Common myeloid progenitor, CD34-positive (primary cell): ENCODE measurements around the gene EIF5B.

Experiments used
- CTCF ChIA-PET: fragments of 350-600 bp; sonication (Branson Sonifier 250); formaldehyde crosslinking; loops from one replicate; lab custom pipeline; 2021; ENCODE audit warnings: antibody characterized with exemption; lab: Charles Lee
- POLR2A ChIA-PET: fragments of 350-600 bp; sonication (Branson Sonifier 250); formaldehyde crosslinking; loops from one replicate; lab custom pipeline; 2021; ENCODE audit warnings: antibody characterized with exemption; lab: Charles Lee
- DNase-seq, 3 donors: peaks; one replicate each; pipeline versions ENCODE4 v3.0.0 to v3.0.0-alpha.2; 2013
- H3K27ac ChIP-seq, 2 experiments: 1 replicate in 1 of 2; 2 replicates in 1 of 2; pipeline ENCODE4 v1.7.0; 2013; ENCODE audit warnings: inconsistent platforms in 2 of 2, low read length in 2 of 2, mild to moderate bottlenecking in 2 of 2, low read depth in 1 of 2, moderate library complexity in 1 of 2; ENCODE audit not compliant: severe bottlenecking in 2 of 2, insufficient read depth in 1 of 2, poor library complexity in 1 of 2
- H3K27me3 ChIP-seq, 5 experiments: replicated peaks in 2 of 5; 1 replicate in 3 of 5; 2 replicates in 2 of 5; pipeline versions ENCODE4 v1.6.1 to v1.7.0; 2013; ENCODE audit warnings: low read length in 4 of 5, mild to moderate bottlenecking in 2 of 5, moderate library complexity in 2 of 5, inconsistent platforms in 1 of 5; ENCODE audit not compliant: insufficient read depth in 5 of 5, control insufficient read depth in 4 of 5
- H3K36me3 ChIP-seq, 4 experiments: 1 replicate in 2 of 4; 2 replicates in 2 of 4; pipeline versions ENCODE4 v1.6.1 to v1.7.0; 2013; ENCODE audit warnings: low read length in 3 of 4, control low read depth in 1 of 4, mild to moderate bottlenecking in 1 of 4; ENCODE audit not compliant: control insufficient read depth in 4 of 4, insufficient read depth in 4 of 4
- H3K4me1 ChIP-seq, 4 experiments: 1 replicate in 3 of 4; 2 replicates in 1 of 4; pipeline versions ENCODE4 v1.6.1 to v1.7.1; 2013; ENCODE audit warnings: low read length in 3 of 4, mild to moderate bottlenecking in 3 of 4, control low read depth in 1 of 4, inconsistent platforms in 1 of 4, moderate library complexity in 1 of 4; ENCODE audit not compliant: control insufficient read depth in 4 of 4, insufficient read depth in 4 of 4; ENCODE audit errors: control extremely low read depth in 1 of 4
- H3K4me3 ChIP-seq, 7 experiments: 1 replicate in 4 of 7; 2 replicates in 3 of 7; pipeline versions ENCODE4 v1.5.1 to v1.7.0; 2013; ENCODE audit warnings: mild to moderate bottlenecking in 7 of 7, low read length in 6 of 7, moderate library complexity in 6 of 7, inconsistent platforms in 2 of 7, low read depth in 2 of 7, control low read depth in 1 of 7; ENCODE audit not compliant: insufficient read depth in 4 of 7, control insufficient read depth in 1 of 7; ENCODE audit errors: extremely low read depth in 1 of 7
- H3K9me3 ChIP-seq, 5 experiments: 1 replicate in 4 of 5; 2 replicates in 1 of 5; pipeline versions ENCODE4 v1.6.1 to v1.7.1; 2013; ENCODE audit warnings: low read length in 4 of 5, mild to moderate bottlenecking in 2 of 5, inconsistent platforms in 1 of 5, low read depth in 1 of 5, moderate library complexity in 1 of 5; ENCODE audit not compliant: control insufficient read depth in 4 of 5, insufficient read depth in 2 of 5; ENCODE audit errors: control extremely low read depth in 1 of 5
- WGBS: methylation state at CpG from one replicate; pipeline ENCODE4 v1.1.5; 2013; ENCODE audit not compliant: insufficient coverage; 5-methylcytosine and 5-hydroxymethylcytosine counted together

Gene EIF5B

DNA sequence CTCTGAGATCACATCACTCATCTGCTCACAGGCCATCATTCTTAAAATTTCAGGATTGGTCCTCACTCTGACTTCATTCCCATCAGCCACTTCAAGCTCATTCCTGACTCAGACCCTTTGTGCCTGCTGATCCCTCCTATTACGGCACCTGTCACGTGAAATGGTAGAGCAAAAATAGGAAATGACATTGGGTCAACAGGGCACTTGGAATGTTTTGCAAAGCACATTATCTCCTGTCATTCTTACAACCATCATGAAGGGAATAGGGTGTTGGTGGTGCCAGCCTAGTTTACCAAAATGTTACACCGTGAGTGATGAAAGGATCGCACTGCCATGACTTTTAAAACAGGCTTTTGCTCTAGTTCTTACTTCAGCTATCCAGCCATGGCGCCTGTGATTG, 61.1 kb downstream of the EIF5B start:
- Histone ChIP-seq H3K27me3 (no peaks in the 10 kb centered on the region), H3K27ac (no peak overlapping the region), H3K4me3 (no peak overlapping the region), H3K4me1 (no peaks in the 10 kb centered on the region), H3K9me3 (no peaks in the 10 kb centered on the region), H3K36me3 (peaks cover 42 to 96% (median 69%) of the 10 kb centered on the region in 4 experiments)
- WGBS, result 100% methylated on average over 4 of the region's 5 CpGs
- ChIA-PET POLR2A (no interaction called here), CTCF (interaction anchor here (0.6 to 0.9 kb wide), 2 partner anchors 21 to 236 kb away, joined by 3 read pairs; no protein-coding TSS in a partner anchor)
- DNase-seq, result no peak

DNA sequence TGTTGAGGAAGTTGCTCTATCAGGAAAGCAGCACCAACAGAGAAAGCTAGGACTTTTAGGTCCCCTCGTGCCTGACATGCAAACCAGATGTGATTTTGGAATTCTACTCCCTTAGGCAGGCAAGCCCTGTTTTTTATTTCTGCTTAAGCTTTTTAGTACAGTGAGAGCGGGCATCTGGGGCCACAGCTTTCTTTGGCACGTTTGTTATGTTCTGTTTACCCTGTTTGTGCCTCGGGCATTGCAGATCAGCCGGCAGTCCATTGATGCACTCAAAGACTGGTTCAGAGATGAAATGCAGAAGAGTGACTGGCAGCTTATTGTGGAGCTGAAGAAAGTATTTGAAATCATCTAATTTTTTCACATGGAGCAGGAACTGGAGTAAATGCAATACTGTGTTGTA, 61.9 kb downstream of the EIF5B start:
- no peaks in the 10 kb centered on the region for H3K9me3 ChIP-seq
- peaks cover 46 to 96% (median 70%) of the 10 kb centered on the region in 4 experiments for H3K36me3 ChIP-seq
- 98% methylated on average over 5 of the region's 5 CpGs for WGBS
- no peak for DNase-seq
- CTCF ChIA-PET, result interaction anchor here (0.9 kb wide), 1 partner anchor 20 kb away, joined by 3 read pairs; no protein-coding TSS in a partner anchor
- no peak overlapping the region for H3K27ac ChIP-seq
- no peaks in the 10 kb centered on the region for H3K27me3 ChIP-seq
- H3K4me3 ChIP-seq, result no peak overlapping the region
- H3K4me1 ChIP-seq, result no peaks in the 10 kb centered on the region
- POLR2A ChIA-PET, result no interaction called here

DNA sequence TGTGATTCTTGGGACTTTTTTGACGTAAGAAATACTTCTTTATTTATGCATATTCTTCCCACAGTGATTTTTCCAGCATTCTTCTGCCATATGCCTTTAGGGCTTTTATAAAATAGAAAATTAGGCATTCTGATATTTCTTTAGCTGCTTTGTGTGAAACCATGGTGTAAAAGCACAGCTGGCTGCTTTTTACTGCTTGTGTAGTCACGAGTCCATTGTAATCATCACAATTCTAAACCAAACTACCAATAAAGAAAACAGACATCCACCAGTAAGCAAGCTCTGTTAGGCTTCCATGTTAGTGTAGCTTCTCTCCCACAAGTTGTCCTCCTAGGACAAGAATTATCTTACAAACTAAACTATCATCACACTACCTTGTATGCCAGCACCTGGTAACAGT, 62.6 kb downstream of the EIF5B start:
- no peaks in the 10 kb centered on the region for H3K4me1 ChIP-seq
- whole genome bisulfite sequencing, result 100% methylated on average over 1 of the region's 2 CpGs
- no peaks in the 10 kb centered on the region for H3K9me3 ChIP-seq
- DNase-seq, result no peak
- H3K27ac ChIP-seq, result no peak overlapping the region
- no peak overlapping the region for H3K4me3 ChIP-seq
- CTCF ChIA-PET, result no interaction called here
- peaks cover 48 to 96% (median 74%) of the 10 kb centered on the region in 4 experiments for H3K36me3 ChIP-seq
- H3K27me3 ChIP-seq, result no peaks in the 10 kb centered on the region
- POLR2A ChIA-PET, result no interaction called here

DNA sequence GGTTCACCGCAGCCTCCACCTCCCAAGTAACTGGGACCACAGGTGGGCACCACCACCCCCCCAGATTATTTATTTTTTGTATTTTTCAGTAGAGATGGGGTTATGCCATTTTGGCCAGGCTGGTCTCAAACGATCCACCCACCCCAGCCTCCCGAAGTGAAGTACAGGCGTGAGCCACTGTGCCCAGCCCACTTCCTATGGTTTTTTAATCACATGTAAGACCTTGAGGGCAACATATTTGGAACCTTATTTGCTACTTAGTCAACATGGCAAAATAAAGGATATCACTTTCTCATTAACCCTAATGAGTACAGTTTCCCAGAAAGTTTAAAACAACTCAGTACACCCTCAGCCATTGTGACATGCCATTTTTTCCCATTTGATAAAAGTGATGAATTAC, 64.7 kb downstream of the EIF5B start:
- 80% methylated on average over 1 of the region's 4 CpGs for WGBS
- no peak for DNase-seq
- H3K27ac ChIP-seq, result no peak overlapping the region
- ChIA-PET CTCF (no interaction called here), POLR2A (no interaction called here)
- H3K4me3 ChIP-seq, result no peak overlapping the region
- H3K36me3 ChIP-seq, result peaks cover 44 to 93% (median 73%) of the 10 kb centered on the region in 4 experiments
- no peaks in the 10 kb centered on the region for H3K27me3 ChIP-seq
- no peaks in the 10 kb centered on the region for H3K4me1 ChIP-seq
- H3K9me3 ChIP-seq, result no peaks in the 10 kb centered on the region

DNA sequence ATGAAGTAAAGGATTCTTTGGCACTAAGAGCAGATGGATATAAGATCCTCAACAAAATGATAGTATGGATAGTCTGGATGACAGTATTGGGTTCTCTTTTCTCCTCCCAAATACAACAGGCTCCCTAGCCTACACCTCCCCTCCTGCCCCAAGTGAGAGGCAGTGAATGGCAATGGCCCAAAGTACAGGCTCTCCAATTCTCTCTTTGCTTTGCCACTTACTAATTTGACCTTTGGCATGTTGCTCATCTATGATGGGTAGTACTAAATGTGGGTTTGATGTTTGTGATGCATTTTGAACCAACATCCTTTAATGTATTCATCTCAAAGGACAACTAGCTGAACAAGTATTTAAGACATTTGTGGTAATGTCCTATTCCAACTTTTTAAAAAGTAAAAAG, 65.9 kb downstream of the EIF5B start:
- POLR2A ChIA-PET, result no interaction called here
- CTCF ChIA-PET, result interaction anchor here (0.9 to 1.5 kb wide), 4 partner anchors 16 to 65 kb away, joined by 3 read pairs; no protein-coding TSS in a partner anchor
- no peak overlapping the region for H3K27ac ChIP-seq
- no peak for DNase-seq
- H3K36me3 ChIP-seq, result peaks cover 41 to 81% (median 61%) of the 10 kb centered on the region in 4 experiments
- no peaks in the 10 kb centered on the region for H3K4me1 ChIP-seq
- H3K27me3 ChIP-seq, result no peaks in the 10 kb centered on the region
- H3K9me3 ChIP-seq, result no peaks in the 10 kb centered on the region
- H3K4me3 ChIP-seq, result no peak overlapping the region

DNA sequence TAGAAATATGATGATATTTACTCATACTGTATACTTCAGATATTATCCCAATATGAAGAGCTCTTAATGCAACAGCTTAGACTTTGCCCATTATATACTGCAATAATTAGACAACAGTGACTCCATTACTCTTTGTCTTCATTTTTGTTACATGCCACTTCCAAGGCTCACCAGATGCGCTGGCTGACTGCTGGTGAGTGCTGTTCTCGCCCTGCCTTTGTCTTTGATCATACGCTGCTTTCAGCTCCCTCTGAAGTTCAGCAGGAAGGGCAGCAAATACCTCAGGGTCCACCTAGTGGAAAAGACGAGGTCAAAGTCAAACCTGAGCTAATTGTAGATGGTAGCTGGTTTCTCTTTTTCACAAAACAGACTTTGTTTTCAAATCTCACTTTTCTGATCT, 66.3 kb downstream of the EIF5B start:
- Histone ChIP-seq H3K27ac (no peak overlapping the region), H3K4me3 (no peak overlapping the region), H3K9me3 (no peaks in the 10 kb centered on the region), H3K4me1 (no peaks in the 10 kb centered on the region), H3K36me3 (peaks cover 41 to 81% (median 59%) of the 10 kb centered on the region in 4 experiments), H3K27me3 (no peaks in the 10 kb centered on the region)
- 100% methylated on average over 3 of the region's 4 CpGs for WGBS
- ChIA-PET POLR2A (no interaction called here), CTCF (interaction anchor here (0.9 to 1.5 kb wide), 4 partner anchors 16 to 66 kb away, joined by 3 read pairs; no protein-coding TSS in a partner anchor)
- peak in 2 of 3 donors; percentile 6 to 8 for DNase-seq

DNA sequence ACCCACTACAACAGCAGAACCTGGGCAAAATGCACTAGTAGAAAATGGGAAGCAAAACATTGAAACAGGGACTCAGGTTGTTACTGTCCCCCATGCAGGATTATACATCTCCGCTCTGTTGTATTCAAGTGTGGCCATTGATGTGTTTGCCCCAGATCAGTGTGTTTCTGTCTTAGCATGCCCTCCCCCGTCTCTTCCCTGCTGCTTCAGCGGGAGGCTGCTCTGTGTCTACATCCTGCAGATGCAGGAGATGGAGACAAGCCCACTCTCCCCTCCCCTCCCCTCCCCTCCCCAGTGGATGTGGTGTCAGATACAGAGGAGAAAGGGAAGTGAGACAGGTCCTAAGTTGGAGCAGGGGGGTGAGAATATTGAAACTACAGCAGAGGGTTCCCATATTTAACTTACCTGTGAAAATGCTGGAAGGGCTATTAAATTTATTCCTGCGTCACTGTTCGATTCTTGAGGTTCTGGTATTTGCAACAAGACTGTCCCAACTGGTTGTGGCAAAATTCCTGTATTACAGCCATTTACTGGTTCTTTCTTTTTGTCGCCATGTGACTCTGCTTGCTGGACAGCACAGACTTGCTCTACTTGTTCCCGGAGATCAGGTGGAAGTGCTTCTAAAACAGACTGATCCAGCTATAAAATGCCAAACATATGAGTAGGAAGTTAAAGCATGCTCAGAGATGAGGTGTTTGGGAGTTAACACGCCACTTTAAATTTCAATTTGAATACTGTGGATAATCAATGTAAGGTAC, 67.0 kb downstream of the EIF5B start:
- no peak overlapping the region for H3K4me3 ChIP-seq
- WGBS, result 96% methylated on average over 6 of the region's 8 CpGs
- peaks cover 37 to 78% (median 55%) of the 10 kb centered on the region in 4 experiments for H3K36me3 ChIP-seq
- DNase-seq, result peak in 2 of 3 donors; percentile 11 to 21
- POLR2A ChIA-PET, result no interaction called here
- H3K9me3 ChIP-seq, result no peaks in the 10 kb centered on the region
- H3K27ac ChIP-seq, result no peak overlapping the region
- CTCF ChIA-PET, result interaction anchor here (0.9 to 1.5 kb wide), 3 partner anchors 21 to 66 kb away, joined by 3 read pairs; no protein-coding TSS in a partner anchor
- no peaks in the 10 kb centered on the region for H3K27me3 ChIP-seq
- H3K4me1 ChIP-seq, result no peaks in the 10 kb centered on the region
